CD14-positive monocyte (primary cell): ENCODE results near the gene GPR137B. TPM values are rescaled to one million over a fixed set of nuclear protein-coding genes. Genes with fewer than 3 reads are reported as not detected.

Experiments used
- DNase-seq, 3 donors: peaks; one replicate each; pipeline ENCODE4 v3.0.0-alpha.2; 2011 to 2022
- H2AFZ ChIP-seq: 2 replicates; pipeline ENCODE4 v1.6.0; 2012; ENCODE audit warnings: mild to moderate bottlenecking, low read depth, low read length, inconsistent platforms; ENCODE audit not compliant: insufficient read depth, poor library complexity, severe bottlenecking
- H3K27ac ChIP-seq, 2 donors: 1 replicate in 1 of 2; 2 replicates in 1 of 2; pipeline ENCODE4 v1.5.1; 2012 to 2013; ENCODE audit warnings: low read length in 2 of 2, control low read depth in 1 of 2, inconsistent platforms in 1 of 2, low read depth in 1 of 2, mild to moderate bottlenecking in 1 of 2
- H3K27me3 ChIP-seq, 2 donors: one replicate each; pipeline versions ENCODE4 v1.6.0 to v1.6.1; 2011 to 2013; ENCODE audit warnings: low read length in 2 of 2; ENCODE audit not compliant: control insufficient read depth in 2 of 2, insufficient read depth in 2 of 2
- H3K36me3 ChIP-seq, 2 donors: replicated peaks in 1 of 2; 1 replicate in 1 of 2; 2 replicates in 1 of 2; pipeline versions ENCODE4 v1.5.1 to v1.6.1; 2012 to 2013; ENCODE audit warnings: low read length in 2 of 2, control low read depth in 1 of 2, inconsistent platforms in 1 of 2, mild to moderate bottlenecking in 1 of 2; ENCODE audit not compliant: insufficient read depth in 2 of 2, control insufficient read depth in 1 of 2
- H3K4me1 ChIP-seq, 2 donors: 1 replicate in 1 of 2; 2 replicates in 1 of 2; pipeline versions ENCODE4 v1.5.1 to v1.6.1; 2012 to 2013; ENCODE audit warnings: low read length in 2 of 2, control low read depth in 1 of 2, inconsistent platforms in 1 of 2, mild to moderate bottlenecking in 1 of 2, moderate library complexity in 1 of 2; ENCODE audit not compliant: insufficient read depth in 2 of 2, control insufficient read depth in 1 of 2
- H3K4me2 ChIP-seq: replicated peaks from 2 replicates; pipeline ENCODE3; 2012; ENCODE audit warnings: low read length, moderate library complexity, mild to moderate bottlenecking; ENCODE audit not compliant: poor library complexity, severe bottlenecking; ENCODE audit errors: extremely low read depth
- H3K4me3 ChIP-seq, 3 experiments: fragments of 200-600 bp in 1 of 3; sonication (generic) in 1 of 3; replicated peaks in 1 of 3; 1 replicate in 2 of 3; 2 replicates in 1 of 3; pipeline ENCODE4 v1.5.1; 2011 to 2013; ENCODE audit warnings: low read length in 3 of 3, mild to moderate bottlenecking in 3 of 3, control low read depth in 2 of 3, low read depth in 2 of 3, inconsistent platforms in 1 of 3, moderate library complexity in 1 of 3
- H3K79me2 ChIP-seq: 2 replicates; pipeline ENCODE4 v1.6.0; 2012; ENCODE audit warnings: mild to moderate bottlenecking, control low read depth, inconsistent platforms, low read length, moderate library complexity; ENCODE audit not compliant: insufficient read depth
- H3K9ac ChIP-seq: 2 replicates; pipeline ENCODE4 v1.6.0; 2017; ENCODE audit warnings: low read length, mild to moderate bottlenecking; ENCODE audit not compliant: insufficient read depth, poor library complexity, severe bottlenecking
- H3K9me3 ChIP-seq, 2 donors: replicated peaks in 1 of 2; 1 replicate in 1 of 2; 2 replicates in 1 of 2; pipeline versions ENCODE4 v1.5.1 to v1.6.1; 2012 to 2013; ENCODE audit warnings: low read length in 2 of 2, control low read depth in 1 of 2; ENCODE audit not compliant: control insufficient read depth in 1 of 2, insufficient read depth in 1 of 2
- H4K20me1 ChIP-seq: 2 replicates; pipeline ENCODE4 v1.6.0; 2012; ENCODE audit warnings: mild to moderate bottlenecking, low read length, control low read depth, moderate library complexity; ENCODE audit not compliant: insufficient read depth
- H3K27ac Mint-ChIP-seq, 7 donors: one replicate each; pipeline ENCODE4 v1.8.0; 2020; ENCODE audit warnings: mild to moderate bottlenecking in 7 of 7, mixed read lengths in 7 of 7, moderate library complexity in 6 of 7, inconsistent platforms in 2 of 7
- H3K27me3 Mint-ChIP-seq, 3 donors: one replicate each; pipeline ENCODE4 v1.8.0; 2021 to 2022; ENCODE audit warnings: low read depth in 3 of 3, mild to moderate bottlenecking in 3 of 3, mixed read lengths in 3 of 3, moderate library complexity in 3 of 3, inconsistent platforms in 1 of 3
- H3K36me3 Mint-ChIP-seq, 2 donors: one replicate each; pipeline ENCODE4 v1.8.0; 2020; ENCODE audit warnings: mixed read lengths in 2 of 2, inconsistent platforms in 1 of 2, mild to moderate bottlenecking in 1 of 2
- H3K4me1 Mint-ChIP-seq: one replicate; pipeline ENCODE4 v1.8.0; 2020; ENCODE audit warnings: mild to moderate bottlenecking, mixed read lengths
- H3K4me3 Mint-ChIP-seq, 2 donors: one replicate each; pipeline ENCODE4 v1.8.0; 2020; ENCODE audit warnings: mild to moderate bottlenecking in 2 of 2, mixed read lengths in 2 of 2, moderate library complexity in 1 of 2
- H3K9me3 Mint-ChIP-seq, 7 donors: one replicate each; pipeline ENCODE4 v1.8.0; 2020 to 2022; ENCODE audit warnings: mixed read lengths in 7 of 7, mild to moderate bottlenecking in 6 of 7, moderate library complexity in 6 of 7, inconsistent platforms in 2 of 7
- CTCF ChIP-seq: fragments of 200-600 bp; IDR thresholded peaks from one replicate; pipeline ENCODE4 v1.8.0; 2022; ENCODE audit warnings: antibody characterized with exemption, mild to moderate bottlenecking
- WGBS: methylation state at CpG from one replicate; pipeline ENCODE4 v1.1.5; 2013; ENCODE audit warnings: missing lambda C conversion rate; ENCODE audit not compliant: insufficient coverage; 5-methylcytosine and 5-hydroxymethylcytosine counted together
- intact Hi-C, 2 donors: fragments of 100-400 bp; cut with micrococcal nuclease; formaldehyde crosslinking; loops; one replicate each; pipeline versions ENCODE4 v1.15.0 to v1.15.1; 2023
- polyA plus RNA-seq, 3 donors: library from polyadenylated mRNA; depleted of rRNA in 1 of 3; unstranded in 2 of 3; stranded (reverse) in 1 of 3; fragments of 300-500 nt in 2 of 3; fragments of >200 nt in 1 of 3; fragmentation: Illumina TruSeq in 2 of 3; gene quantifications; 1 replicate in 2 of 3; 2 replicates in 1 of 3; pipeline ENCODE4 v1.2.3, GENCODE V29; 2012 to 2021

The GPR137B gene
- polyA plus RNA-seq, 3 donors, result 7.5 to 10.8 (median 8.7) TPM

GRCh38 chr1:236131916-236132315 lies 10.4 kb upstream of the GPR137B start:
- Histone ChIP-seq H3K79me2 (no peaks in the 10 kb centered on the region), H3K9ac (no peak overlapping the region), H3K9me3 (no peaks in the 10 kb centered on the region), H3K4me2 (no peak overlapping the region), H4K20me1 (no peaks in the 10 kb centered on the region), H3K4me3 (no peak overlapping the region), H3K27me3 (peaks cover 3 to 6% of the 10 kb centered on the region in 2 donors), H2AFZ (no peak overlapping the region), H3K36me3 (no peaks in the 10 kb centered on the region), H3K4me1 (no peaks in the 10 kb centered on the region), H3K27ac (no peak overlapping the region)
- TF ChIP-seq CTCF, result no peak
- peaks cover 3% of the 10 kb centered on the region for H3K4me1 Mint-ChIP-seq
- H3K27ac Mint-ChIP-seq, result no peak overlapping the region
- peaks cover 0 to 5% (median 0%) of the 10 kb centered on the region in 7 donors for H3K9me3 Mint-ChIP-seq
- peaks cover 18 to 21% (median 19%) of the 10 kb centered on the region in 3 donors for H3K27me3 Mint-ChIP-seq
- no peak for DNase-seq
- WGBS, result no CpG with 5 or more reads among the region's 1 CpG
- intact Hi-C loops, result no loop called here
- H3K36me3 Mint-ChIP-seq, result no peaks in the 10 kb centered on the region
- H3K4me3 Mint-ChIP-seq, result no peak overlapping the region

- Mint-ChIP-seq H3K4me1 (peaks cover 3% of the 10 kb centered on the region), H3K4me3 (no peak overlapping the region), H3K9me3 (peaks cover 0 to 5% (median 0%) of the 10 kb centered on the region in 7 donors), H3K27ac (no peak overlapping the region), H3K36me3 (no peaks in the 10 kb centered on the region), H3K27me3 (peaks cover 18 to 24% (median 21%) of the 10 kb centered on the region in 3 donors)
- H3K27ac ChIP-seq, result no peak overlapping the region
- no peak for DNase-seq
- 40% methylated on average over 1 of the region's 5 CpGs for WGBS
- H3K4me2 ChIP-seq, result no peak overlapping the region
- H3K9ac ChIP-seq, result no peak overlapping the region
- intact Hi-C loops, result no loop called here
- no peaks in the 10 kb centered on the region for H4K20me1 ChIP-seq
- no peaks in the 10 kb centered on the region for H3K4me1 ChIP-seq
- H3K9me3 ChIP-seq, result no peaks in the 10 kb centered on the region
- no peak for TF ChIP-seq CTCF
- H2AFZ ChIP-seq, result no peak overlapping the region
- H3K36me3 ChIP-seq, result no peaks in the 10 kb centered on the region
- H3K79me2 ChIP-seq, result no peaks in the 10 kb centered on the region
- peaks cover 3 to 6% of the 10 kb centered on the region in 2 donors for H3K27me3 ChIP-seq
- H3K4me3 ChIP-seq, result no peak overlapping the region
Observed at GRCh38 chr1:236132420-236133046, 9.8 kb upstream of the GPR137B start.
